A549 (cell line): ENCODE measurements around the gene BICC1. TPM values are rescaled to one million over a fixed set of nuclear protein-coding genes. Genes with fewer than 3 reads are reported as not detected.

Source experiments
- ATAC-seq, 2 experiments: fragments of 200-7000 bp in 1 of 2; fragments of >200 bp in 1 of 2; cut with Nextera tagmentation in 1 of 2; cut with Tn5 transposase in 1 of 2; 3 replicates each; pipeline versions ENCODE4 v1.8.0 to v1.9.1; 2018 to 2020; ENCODE audit warnings: mild to moderate bottlenecking in 1 of 2, moderate library complexity in 1 of 2
- CTCF ChIA-PET: fragments of 300-600 bp; sonication (Branson Sonifier 250); formaldehyde crosslinking; extraction: SDS; loops from one replicate; lab custom pipeline; 2021; ENCODE audit warnings: antibody characterized with exemption, inconsistent platforms; lab: Yijun Ruan, JAX
- POLR2A ChIA-PET: fragments of 350-600 bp; formaldehyde crosslinking; extraction: SDS; loops from one replicate; lab custom pipeline; 2021; ENCODE audit warnings: antibody characterized with exemption, inconsistent platforms; lab: Yijun Ruan, JAX
- DNase-seq, 2 experiments: peaks; one replicate each; pipeline versions ENCODE4 v3.0.0 to v3.0.0-alpha.2; 2011 to 2016; ENCODE audit warnings: low read depth in 1 of 2, low spot score in 1 of 2
- FAIRE-seq: peaks from 2 replicates; lab custom pipeline; 2011; peaks lifted over from hg19 to GRCh38; lab: Jason Lieb, UNC
- H3K27ac ChIP-seq, 2 experiments: fragments of >200 bp; sonication (Bioruptor Twin); formaldehyde crosslinking; 3 replicates each; pipeline ENCODE4 v1.5.1; 2016 to 2017
- H3K4me1 ChIP-seq: fragments of >200 bp; sonication (Bioruptor Twin); formaldehyde crosslinking; 3 replicates; pipeline ENCODE4 v1.6.1; 2016
- H3K4me2 ChIP-seq: fragments of >200 bp; sonication (Bioruptor Twin); formaldehyde crosslinking; 3 replicates; pipeline ENCODE4 v1.6.1; 2016
- H3K4me3 ChIP-seq: fragments of >200 bp; sonication (Bioruptor Twin); formaldehyde crosslinking; 3 replicates; pipeline ENCODE4 v1.5.1; 2016
- H3K9me3 ChIP-seq: fragments of >200 bp; sonication (Bioruptor Twin); formaldehyde crosslinking; 3 replicates; pipeline ENCODE4 v1.6.1; 2016
- BHLHE40 ChIP-seq: IDR thresholded peaks from 2 replicates; pipeline ENCODE4 v1.6.1; 2012; ENCODE audit warnings: low read depth, low read length, inconsistent platforms
- CHD4 ChIP-seq: fragments of 200-600 bp; sonication (generic); IDR thresholded peaks from 2 replicates; pipeline ENCODE4 v1.6.1; 2016; ENCODE audit warnings: antibody characterized with exemption, mild to moderate bottlenecking, borderline replicate concordance
- GATA3 ChIP-seq: IDR thresholded peaks from 2 replicates; pipeline ENCODE4 v1.6.1; 2012; ENCODE audit warnings: borderline replicate concordance
- HDAC2 ChIP-seq: fragments of 200-600 bp; sonication (generic); IDR thresholded peaks from 2 replicates; pipeline ENCODE4 v1.6.1; 2016
- HMGXB4 ChIP-seq: fragments of 250-450 bp; sonication (Bioruptor Pico); IDR thresholded peaks from 2 replicates; pipeline ENCODE4 v1.5.0; 2021; ENCODE audit warnings: mild to moderate bottlenecking, moderate library complexity, borderline replicate concordance
- HOXB5 ChIP-seq: fragments of 250-450 bp; sonication (Bioruptor Pico); IDR thresholded peaks from 2 replicates; pipeline ENCODE4 v1.5.0; 2020; ENCODE audit warnings: mild to moderate bottlenecking, moderate library complexity
- JUNB ChIP-seq: fragments of >200 bp; sonication (Bioruptor Twin); formaldehyde crosslinking; IDR thresholded peaks from 2 replicates; pipeline ENCODE4 v1.6.1; 2016
- MAFK ChIP-seq: fragments of 450-650 bp; IDR thresholded peaks from 2 replicates; pipeline ENCODE4 v1.6.1; 2014; ENCODE audit not compliant: partially characterized antibody
- MYC ChIP-seq: IDR thresholded peaks from 2 replicates; pipeline ENCODE4 v1.6.1; 2012; ENCODE audit warnings: mild to moderate bottlenecking, inconsistent platforms, low read length, improper control_type of control experiment, borderline replicate concordance
- NFE2L2 ChIP-seq: fragments of 150-350 bp; conservative IDR thresholded peaks from 2 replicates; pipeline ENCODE4 v1.6.1; 2014; ENCODE audit warnings: low read length
- NPAS2 ChIP-seq: fragments of 250-450 bp; sonication (Bioruptor Pico); IDR thresholded peaks from 2 replicates; pipeline ENCODE4 v1.8.0; 2022; ENCODE audit warnings: mild to moderate bottlenecking, moderate library complexity, borderline replicate concordance
- NR3C1 ChIP-seq: fragments of >200 bp; sonication (Bioruptor Twin); formaldehyde crosslinking; IDR thresholded peaks from 3 replicates; pipeline ENCODE4 v1.6.1; 2017
- POLR2AphosphoS2 ChIP-seq: conservative IDR thresholded peaks from 2 replicates; pipeline ENCODE4 v1.6.1; 2012; ENCODE audit warnings: low read length, improper control_type of control experiment, inconsistent platforms
- RCOR1 ChIP-seq: fragments of 150-350 bp; IDR thresholded peaks from 2 replicates; pipeline ENCODE4 v1.6.1; 2014; ENCODE audit warnings: antibody characterized with exemption, low read length, low read depth
- ZC3H11A ChIP-seq: fragments of 450-650 bp; IDR thresholded peaks from 2 replicates; pipeline ENCODE4 v1.6.1; 2014; ENCODE audit warnings: antibody characterized with exemption, mild to moderate bottlenecking
- ZNF302 ChIP-seq: fragments of 250-450 bp; sonication (Bioruptor Pico); IDR thresholded peaks from 2 replicates; pipeline ENCODE4 v1.9.0; 2021; ENCODE audit warnings: inconsistent platforms, mild to moderate bottlenecking, moderate library complexity
- WGBS: methylation state at CpG from one replicate; pipeline ENCODE4 v1.1.6; 2017; ENCODE audit errors: missing lambda C conversion rate; 5-methylcytosine and 5-hydroxymethylcytosine counted together
- polyA plus RNA-seq, 4 experiments: library from polyadenylated mRNA; depleted of rRNA in 3 of 4; stranded (reverse); fragments of >200 nt; fragmentation: RNase III in 1 of 4; extraction: RNeasy Plus Mini Kit Qiagen cat#74134 plus additional on column Dnase treatment in 1 of 4; gene quantifications; 2 replicates in 3 of 4; 3 replicates in 1 of 4; pipeline ENCODE4 v1.2.3, GENCODE V29; 2011 to 2017
- TF ChIP-seq, protein P1 (sequence below): fragments of >200 bp; sonication (Bioruptor Twin); formaldehyde crosslinking; IDR thresholded peaks from 3 replicates; pipeline ENCODE4 v1.6.1; 2016
- TF ChIP-seq, protein P2 (sequence below): fragments of 200-600 bp; sonication (generic); IDR thresholded peaks from 2 replicates; pipeline ENCODE4 v1.6.1; 2016; ENCODE audit warnings: antibody characterized with exemption, mild to moderate bottlenecking, moderate library complexity
- TF ChIP-seq, protein P3 (sequence below): fragments of 450-650 bp; IDR thresholded peaks from 2 replicates; pipeline ENCODE4 v1.6.1; 2014; ENCODE audit warnings: antibody characterized with exemption

Gene BICC1
- polyA plus RNA-seq, 2 of the 4 experiments (the other 2 are of a cell fraction) = 36.9 to 56.8 TPM

GRCh38 chr10:58473976-58474375, 38.7 kb upstream of the BICC1 start:
- TF ChIP-seq GATA3 = no peak
- no peak for TF ChIP-seq NFE2L2
- TF ChIP-seq NPAS2 = no peak
- TF ChIP-seq JUNB = no peak
- TF ChIP-seq NR3C1 = no peak
- TF ChIP-seq ZNF302 (CRISPR knock-in tag) = no peak
- no peak for TF ChIP-seq MAFK
- no peak for TF ChIP-seq MYC
- no peak for TF ChIP-seq POLR2AphosphoS2
- no peak for TF ChIP-seq ZC3H11A
- TF ChIP-seq HOXB5 (CRISPR knock-in tag) = no peak
- no peak for TF ChIP-seq CHD4
- TF ChIP-seq, protein P1, sequence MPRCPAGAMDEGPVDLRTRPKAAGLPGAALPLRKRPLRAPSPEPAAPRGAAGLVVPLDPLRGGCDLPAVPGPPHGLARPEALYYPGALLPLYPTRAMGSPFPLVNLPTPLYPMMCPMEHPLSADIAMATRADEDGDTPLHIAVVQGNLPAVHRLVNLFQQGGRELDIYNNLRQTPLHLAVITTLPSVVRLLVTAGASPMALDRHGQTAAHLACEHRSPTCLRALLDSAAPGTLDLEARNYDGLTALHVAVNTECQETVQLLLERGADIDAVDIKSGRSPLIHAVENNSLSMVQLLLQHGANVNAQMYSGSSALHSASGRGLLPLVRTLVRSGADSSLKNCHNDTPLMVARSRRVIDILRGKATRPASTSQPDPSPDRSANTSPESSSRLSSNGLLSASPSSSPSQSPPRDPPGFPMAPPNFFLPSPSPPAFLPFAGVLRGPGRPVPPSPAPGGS = no peak
- TF ChIP-seq, protein P2, sequence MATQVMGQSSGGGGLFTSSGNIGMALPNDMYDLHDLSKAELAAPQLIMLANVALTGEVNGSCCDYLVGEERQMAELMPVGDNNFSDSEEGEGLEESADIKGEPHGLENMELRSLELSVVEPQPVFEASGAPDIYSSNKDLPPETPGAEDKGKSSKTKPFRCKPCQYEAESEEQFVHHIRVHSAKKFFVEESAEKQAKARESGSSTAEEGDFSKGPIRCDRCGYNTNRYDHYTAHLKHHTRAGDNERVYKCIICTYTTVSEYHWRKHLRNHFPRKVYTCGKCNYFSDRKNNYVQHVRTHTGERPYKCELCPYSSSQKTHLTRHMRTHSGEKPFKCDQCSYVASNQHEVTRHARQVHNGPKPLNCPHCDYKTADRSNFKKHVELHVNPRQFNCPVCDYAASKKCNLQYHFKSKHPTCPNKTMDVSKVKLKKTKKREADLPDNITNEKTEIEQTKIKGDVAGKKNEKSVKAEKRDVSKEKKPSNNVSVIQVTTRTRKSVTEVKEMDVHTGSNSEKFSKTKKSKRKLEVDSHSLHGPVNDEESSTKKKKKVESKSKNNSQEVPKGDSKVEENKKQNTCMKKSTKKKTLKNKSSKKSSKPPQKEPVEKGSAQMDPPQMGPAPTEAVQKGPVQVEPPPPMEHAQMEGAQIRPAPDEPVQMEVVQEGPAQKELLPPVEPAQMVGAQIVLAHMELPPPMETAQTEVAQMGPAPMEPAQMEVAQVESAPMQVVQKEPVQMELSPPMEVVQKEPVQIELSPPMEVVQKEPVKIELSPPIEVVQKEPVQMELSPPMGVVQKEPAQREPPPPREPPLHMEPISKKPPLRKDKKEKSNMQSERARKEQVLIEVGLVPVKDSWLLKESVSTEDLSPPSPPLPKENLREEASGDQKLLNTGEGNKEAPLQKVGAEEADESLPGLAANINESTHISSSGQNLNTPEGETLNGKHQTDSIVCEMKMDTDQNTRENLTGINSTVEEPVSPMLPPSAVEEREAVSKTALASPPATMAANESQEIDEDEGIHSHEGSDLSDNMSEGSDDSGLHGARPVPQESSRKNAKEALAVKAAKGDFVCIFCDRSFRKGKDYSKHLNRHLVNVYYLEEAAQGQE = no peak
- TF ChIP-seq, protein P3, sequence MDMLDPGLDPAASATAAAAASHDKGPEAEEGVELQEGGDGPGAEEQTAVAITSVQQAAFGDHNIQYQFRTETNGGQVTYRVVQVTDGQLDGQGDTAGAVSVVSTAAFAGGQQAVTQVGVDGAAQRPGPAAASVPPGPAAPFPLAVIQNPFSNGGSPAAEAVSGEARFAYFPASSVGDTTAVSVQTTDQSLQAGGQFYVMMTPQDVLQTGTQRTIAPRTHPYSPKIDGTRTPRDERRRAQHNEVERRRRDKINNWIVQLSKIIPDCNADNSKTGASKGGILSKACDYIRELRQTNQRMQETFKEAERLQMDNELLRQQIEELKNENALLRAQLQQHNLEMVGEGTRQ = no peak
- no peak for TF ChIP-seq HDAC2
- TF ChIP-seq HMGXB4 = no peak
- no peak for TF ChIP-seq BHLHE40
- no peak for TF ChIP-seq RCOR1
- CTCF ChIA-PET = no interaction called here
- Histone ChIP-seq H3K27ac (peak overlapping the region; percentile 1 to 18; a peak in 1 of 6 replicates), H3K9me3 (no peaks in the 10 kb centered on the region), H3K4me3 (no peak overlapping the region), H3K4me2 (peak overlapping the region; percentile 98), H3K4me1 (peaks cover 42% of the 10 kb centered on the region)
- FAIRE-seq (no peak), DNase-seq (peak in 1 of 2 experiments; percentile 24), ATAC-seq (peak in 1 of 2 experiments; percentile 50; a peak in 2 of 6 replicates)
- POLR2A ChIA-PET = no interaction called here
- WGBS = 70% methylated on average over 3 of the region's 3 CpGs
